Activated T-helper 2 cell treated with anti-CD3 and anti-CD28 coated beads, Interferon-gamma antibody, Interleukin-2, Interleukin-4, amounts not matched to agents 10 μg/mL and 5 μg/mL and 100 μg/mL, durations not matched to agents 14 hours and 24 hours and 36 hours (primary cell): ENCODE results near the gene GRIN2C. TPM values are rescaled to one million over a fixed set of nuclear protein-coding genes. Genes with fewer than 3 reads are reported as not detected.

Experiments used
- DNase-seq: peaks from one replicate; pipeline ENCODE4 v3.0.0; 2021; ENCODE audit warnings: low spot score
- H3K27ac Mint-ChIP-seq: one replicate; pipeline ENCODE4 v1.8.0; 2021; ENCODE audit warnings: mixed read lengths
- H3K27me3 Mint-ChIP-seq: one replicate; pipeline ENCODE4 v1.8.0; 2021; ENCODE audit warnings: low read depth, mixed read lengths
- H3K36me3 Mint-ChIP-seq: one replicate; pipeline ENCODE4 v1.8.0; 2021; ENCODE audit warnings: low read depth, mixed read lengths
- H3K4me1 Mint-ChIP-seq: one replicate; pipeline ENCODE4 v1.8.0; 2021; ENCODE audit warnings: low read depth, mixed read lengths
- H3K4me3 Mint-ChIP-seq: one replicate; pipeline ENCODE4 v1.8.0; 2021; ENCODE audit warnings: low read depth, mild to moderate bottlenecking, moderate library complexity, mixed read lengths
- H3K9me3 Mint-ChIP-seq: one replicate; pipeline ENCODE4 v1.8.0; 2021; ENCODE audit warnings: mixed read lengths
- intact Hi-C: fragments of 100-400 bp; cut with micrococcal nuclease; formaldehyde crosslinking; loops from one replicate; pipeline ENCODE4 v1.15.1; 2023
- total RNA-seq: library from RNA; stranded (reverse); gene quantifications from 2 replicates; pipeline ENCODE4 v1.2.3, GENCODE V29; 2022

GRIN2C gene
- total RNA-seq, 1 donor from 2014 or later = 0.14 TPM

- no peaks in the 10 kb centered on the region for H3K9me3 Mint-ChIP-seq
- H3K36me3 Mint-ChIP-seq = no peaks in the 10 kb centered on the region
- no peak for DNase-seq
- no peak within 1 kb of the TSS for H3K4me3 Mint-ChIP-seq
- H3K27ac Mint-ChIP-seq = no peak within 1 kb of the TSS
- intact Hi-C loops = no loop called here
- H3K27me3 Mint-ChIP-seq = peaks cover 45% of the 10 kb centered on the region
- H3K4me1 Mint-ChIP-seq = peaks cover 2% of the 10 kb centered on the region
Observed at GRCh38 chr17:74892974-74893911, 33.6 kb upstream of the GRIN2C start, which contains the start of gene FADS6. FADS6 (minus strand) TSS chr17:74893633; CDS start chr17:74893595, 38 bp downstream.

GRCh38 chr17:74892013-74892841 is 32.5 kb upstream of the GRIN2C start:
- H3K4me3 Mint-ChIP-seq = no peak overlapping the region
- no peak overlapping the region for H3K27ac Mint-ChIP-seq
- no peaks in the 10 kb centered on the region for H3K9me3 Mint-ChIP-seq
- intact Hi-C loops = no loop called here
- no peaks in the 10 kb centered on the region for H3K36me3 Mint-ChIP-seq
- peaks cover 2% of the 10 kb centered on the region for H3K4me1 Mint-ChIP-seq
- no peak for DNase-seq
- H3K27me3 Mint-ChIP-seq = peaks cover 45% of the 10 kb centered on the region

- Mint-ChIP-seq H3K27ac (no peak overlapping the region), H3K9me3 (no peaks in the 10 kb centered on the region), H3K4me1 (peaks cover 2% of the 10 kb centered on the region), H3K4me3 (no peak overlapping the region), H3K36me3 (no peaks in the 10 kb centered on the region), H3K27me3 (peaks cover 35% of the 10 kb centered on the region)
- intact Hi-C loops = no loop called here
- no peak for DNase-seq
Observed at GRCh38 chr17:74890554-74890953, 30.9 kb upstream of the GRIN2C start.

GRCh38 chr17:74888469-74888868 is 28.8 kb upstream of the GRIN2C start:
- Mint-ChIP-seq H3K9me3 (no peaks in the 10 kb centered on the region), H3K27me3 (peaks cover 20% of the 10 kb centered on the region)

GRCh38 chr17:74883241-74883745 is 23.6 kb upstream of the GRIN2C start:
- Mint-ChIP-seq H3K4me3 (no peak overlapping the region), H3K27me3 (peaks cover 5% of the 10 kb centered on the region), H3K27ac (no peak overlapping the region), H3K4me1 (no peaks in the 10 kb centered on the region), H3K9me3 (no peaks in the 10 kb centered on the region), H3K36me3 (no peaks in the 10 kb centered on the region)
- intact Hi-C loops = no loop called here
- no peak for DNase-seq

More at GRCh38 chr17:74888469-74888868, 28.8 kb upstream of the GRIN2C start:
- no peak for DNase-seq
- no peaks in the 10 kb centered on the region for H3K36me3 Mint-ChIP-seq
- H3K27ac Mint-ChIP-seq = no peak overlapping the region
- intact Hi-C loops = no loop called here
- no peak overlapping the region for H3K4me3 Mint-ChIP-seq
- no peaks in the 10 kb centered on the region for H3K4me1 Mint-ChIP-seq

- DNase-seq = no peak
- Mint-ChIP-seq H3K27ac (no peak overlapping the region), H3K9me3 (no peaks in the 10 kb centered on the region)
Observed at GRCh38 chr17:74882517-74883240, 23.0 kb upstream of the GRIN2C start.

GRCh38 chr17:74881073-74881472 is 21.4 kb upstream of the GRIN2C start:
- intact Hi-C loops = no loop called here
- Mint-ChIP-seq H3K36me3 (no peaks in the 10 kb centered on the region), H3K27me3 (peaks cover 7% of the 10 kb centered on the region), H3K9me3 (no peaks in the 10 kb centered on the region), H3K4me3 (no peak overlapping the region), H3K27ac (no peak overlapping the region), H3K4me1 (no peaks in the 10 kb centered on the region)
- DNase-seq = no peak

More at GRCh38 chr17:74882517-74883240, 23.0 kb upstream of the GRIN2C start:
- peaks cover 5% of the 10 kb centered on the region for H3K27me3 Mint-ChIP-seq
- no peak overlapping the region for H3K4me3 Mint-ChIP-seq
- intact Hi-C loops = no loop called here
- no peaks in the 10 kb centered on the region for H3K36me3 Mint-ChIP-seq
- no peaks in the 10 kb centered on the region for H3K4me1 Mint-ChIP-seq

GRCh38 chr17:74879308-74879707 is 19.6 kb upstream of the GRIN2C start:
- DNase-seq = no peak
- Mint-ChIP-seq H3K27ac (no peak overlapping the region), H3K27me3 (peaks cover 3% of the 10 kb centered on the region), H3K4me3 (no peak overlapping the region), H3K4me1 (no peaks in the 10 kb centered on the region), H3K36me3 (no peaks in the 10 kb centered on the region), H3K9me3 (no peaks in the 10 kb centered on the region)
- intact Hi-C loops = loop anchor here (10.0 kb wide), 1 partner anchor 1645 kb away; a partner anchor contains a TSS

- Mint-ChIP-seq H3K36me3 (no peaks in the 10 kb centered on the region), H3K27me3 (peaks cover 3% of the 10 kb centered on the region), H3K4me3 (no peak overlapping the region), H3K4me1 (peaks cover 6% of the 10 kb centered on the region), H3K9me3 (no peaks in the 10 kb centered on the region), H3K27ac (no peak overlapping the region)
- DNase-seq = no peak
- intact Hi-C loops = loop anchor here (10.0 kb wide), 1 partner anchor 1644 kb away; a partner anchor contains a TSS
Observed at GRCh38 chr17:74878658-74879057, 19.0 kb upstream of the GRIN2C start.

- Mint-ChIP-seq H3K4me1 (peaks cover 6% of the 10 kb centered on the region), H3K4me3 (no peak overlapping the region), H3K36me3 (no peaks in the 10 kb centered on the region), H3K9me3 (no peaks in the 10 kb centered on the region), H3K27ac (no peak overlapping the region), H3K27me3 (peaks cover 3% of the 10 kb centered on the region)
- intact Hi-C loops = loop anchor here (10.0 kb wide), 1 partner anchor 1643 kb away; a partner anchor contains a TSS
- no peak for DNase-seq
Observed at GRCh38 chr17:74877592-74878548, 18.2 kb upstream of the GRIN2C start.

GRCh38 chr17:74875977-74876593 is 16.4 kb upstream of the GRIN2C start:
- Mint-ChIP-seq H3K9me3 (no peaks in the 10 kb centered on the region), H3K27ac (no peak overlapping the region), H3K36me3 (peaks cover 4% of the 10 kb centered on the region), H3K4me3 (no peak overlapping the region), H3K27me3 (peaks cover 3% of the 10 kb centered on the region), H3K4me1 (peaks cover 17% of the 10 kb centered on the region)
- intact Hi-C loops = loop anchor here (10.0 kb wide), 1 partner anchor 1641 kb away; a partner anchor contains a TSS
- DNase-seq = no peak
